B cell (primary cell): ENCODE measurements around the gene PLAU. TPM values are rescaled to one million over a fixed set of nuclear protein-coding genes. Genes with fewer than 3 reads are reported as not detected.

ENCODE experiments used
- ATAC-seq: fragments of 200-7000 bp; cut with Tn5 transposase; one replicate; pipeline ENCODE4 v1.10.0; 2021; ENCODE audit warnings: low read depth, mild to moderate bottlenecking, moderate number of reproducible peaks, moderate library complexity
- CTCF ChIA-PET: fragments of 350-600 bp; sonication (Branson Sonifier 250); formaldehyde crosslinking; loops from one replicate; lab custom pipeline; 2021; ENCODE audit warnings: antibody characterized with exemption, inconsistent platforms; lab: Charles Lee
- POLR2A ChIA-PET: fragments of 350-600 bp; sonication (Branson Sonifier 250); formaldehyde crosslinking; loops from one replicate; lab custom pipeline; 2021; ENCODE audit warnings: antibody characterized with exemption; lab: Charles Lee
- DNase-seq: peaks from one replicate; pipeline ENCODE4 v3.0.0; 2013
- H2AFZ ChIP-seq: 2 replicates; pipeline ENCODE4 v1.6.1; 2012; ENCODE audit warnings: mild to moderate bottlenecking, low read depth, low read length; ENCODE audit not compliant: insufficient read depth, poor library complexity, severe bottlenecking
- H3K27ac ChIP-seq, 2 donors: 1 replicate in 1 of 2; 2 replicates in 1 of 2; pipeline ENCODE4 v1.5.1; 2012 to 2013; ENCODE audit warnings: low read length in 2 of 2, mild to moderate bottlenecking in 2 of 2, moderate library complexity in 1 of 2
- H3K27me3 ChIP-seq, 4 experiments: fragments of 200-600 bp in 1 of 4; sonication (generic) in 1 of 4; replicated peaks in 1 of 4; 1 replicate in 2 of 4; 2 replicates in 2 of 4; pipeline versions ENCODE4 v1.6.1 to v1.7.0; 2013 to 2016; ENCODE audit warnings: low read length in 3 of 4, mild to moderate bottlenecking in 2 of 4, mixed read lengths in 1 of 4, moderate library complexity in 1 of 4; ENCODE audit not compliant: insufficient read depth in 4 of 4, control insufficient read depth in 3 of 4; ENCODE audit errors: control extremely low read depth in 1 of 4
- H3K36me3 ChIP-seq, 2 experiments: replicated peaks in 1 of 2; 1 replicate in 1 of 2; 2 replicates in 1 of 2; pipeline versions ENCODE4 v1.6.1 to v1.7.1; 2013; ENCODE audit warnings: low read length in 1 of 2; ENCODE audit not compliant: insufficient read depth in 2 of 2, control insufficient read depth in 1 of 2; ENCODE audit errors: control extremely low read depth in 1 of 2, extremely low read depth in 1 of 2
- H3K4me1 ChIP-seq, 2 donors: fragments of 200-600 bp in 1 of 2; sonication (generic) in 1 of 2; 1 replicate in 1 of 2; 2 replicates in 1 of 2; pipeline versions ENCODE4 v1.5.1 to v1.6.1; 2013 to 2017; ENCODE audit warnings: low read length in 2 of 2; ENCODE audit not compliant: control insufficient read depth in 2 of 2, insufficient read depth in 2 of 2
- H3K4me2 ChIP-seq: replicated peaks from 2 replicates; pipeline ENCODE3; 2012; ENCODE audit warnings: mild to moderate bottlenecking, low read depth, low read length; ENCODE audit not compliant: poor library complexity, severe bottlenecking
- H3K4me3 ChIP-seq, 5 experiments: fragments of 200-600 bp in 1 of 5; sonication (generic) in 1 of 5; 1 replicate in 3 of 5; 2 replicates in 2 of 5; pipeline versions ENCODE4 v1.5.1 to v1.7.0; 2011 to 2016; ENCODE audit warnings: low read length in 4 of 5, mild to moderate bottlenecking in 4 of 5, low read depth in 2 of 5, control low read depth in 1 of 5, moderate library complexity in 1 of 5; ENCODE audit not compliant: insufficient read depth in 1 of 5; ENCODE audit errors: control extremely low read depth in 1 of 5, extremely low read depth in 1 of 5
- H3K79me2 ChIP-seq: fragments of 200-600 bp; sonication (generic); one replicate; pipeline ENCODE4 v1.6.0; 2016; ENCODE audit warnings: low read length; ENCODE audit not compliant: control insufficient read depth, insufficient read depth
- H3K9ac ChIP-seq: fragments of 200-600 bp; sonication (generic); 2 replicates; pipeline ENCODE4 v1.6.1; 2017; ENCODE audit warnings: mild to moderate bottlenecking, low read length, moderate library complexity
- H3K9me3 ChIP-seq, 3 donors: one replicate each; pipeline versions ENCODE4 v1.6.1 to v1.7.1; 2013; ENCODE audit warnings: low read length in 2 of 3; ENCODE audit not compliant: control insufficient read depth in 2 of 3, insufficient read depth in 1 of 3; ENCODE audit errors: control extremely low read depth in 1 of 3
- H4K20me1 ChIP-seq: 2 replicates; pipeline ENCODE4 v1.6.0; 2012; ENCODE audit warnings: mild to moderate bottlenecking, low read length; ENCODE audit not compliant: insufficient read depth, control insufficient read depth, poor library complexity, severe bottlenecking
- H3K27ac Mint-ChIP-seq: one replicate; pipeline ENCODE4 v1.8.0; 2021; ENCODE audit warnings: mixed read lengths
- H3K27me3 Mint-ChIP-seq: one replicate; pipeline ENCODE4 v1.8.0; 2021; ENCODE audit warnings: mixed read lengths
- H3K4me1 Mint-ChIP-seq: one replicate; pipeline ENCODE4 v1.8.0; 2021; ENCODE audit warnings: mixed read lengths
- H3K4me3 Mint-ChIP-seq: one replicate; pipeline ENCODE4 v1.8.0; 2021; ENCODE audit warnings: mixed read lengths
- H3K9me3 Mint-ChIP-seq: one replicate; pipeline ENCODE4 v1.8.0; 2022; ENCODE audit warnings: mixed read lengths; ENCODE audit not compliant: insufficient read depth
- CTCF ChIP-seq: fragments of 200-600 bp; IDR thresholded peaks from one replicate; pipeline ENCODE4 v1.8.0; 2022; ENCODE audit warnings: antibody characterized with exemption, mild to moderate bottlenecking
- EZH2 ChIP-seq: IDR thresholded peaks from 2 replicates; pipeline ENCODE4 v1.6.1; 2012; ENCODE audit warnings: borderline replicate concordance, low read depth, mild to moderate bottlenecking, moderate library complexity, low read length; ENCODE audit not compliant: insufficient read depth, poor library complexity, severe bottlenecking
- WGBS: methylation state at CpG from one replicate; pipeline ENCODE4 v1.1.5; 2013; ENCODE audit warnings: missing lambda C conversion rate; ENCODE audit not compliant: insufficient coverage; 5-methylcytosine and 5-hydroxymethylcytosine counted together
- intact Hi-C: fragments of 100-400 bp; cut with micrococcal nuclease; formaldehyde crosslinking; loops from one replicate; pipeline ENCODE4 v1.10.0; 2022
- polyA plus RNA-seq: library from polyadenylated mRNA; depleted of rRNA; stranded (reverse); fragments of >200 nt; gene quantifications from 2 replicates; pipeline ENCODE4 v1.2.3, GENCODE V29; 2012
- total RNA-seq, 2 donors: library from RNA; stranded (reverse); fragments of 120-200 nt in 1 of 2; gene quantifications; 1 replicate in 1 of 2; 2 replicates in 1 of 2; pipeline versions ENCODE4 v1.2.3 to v1.2.4, GENCODE V29; 2013 to 2022

The PLAU gene
- total and polyA plus RNA-seq, 2 donors (not counting 1 experiment from before 2014, with no cell fraction given): 0.04 TPM; not detected in 1

DNA sequence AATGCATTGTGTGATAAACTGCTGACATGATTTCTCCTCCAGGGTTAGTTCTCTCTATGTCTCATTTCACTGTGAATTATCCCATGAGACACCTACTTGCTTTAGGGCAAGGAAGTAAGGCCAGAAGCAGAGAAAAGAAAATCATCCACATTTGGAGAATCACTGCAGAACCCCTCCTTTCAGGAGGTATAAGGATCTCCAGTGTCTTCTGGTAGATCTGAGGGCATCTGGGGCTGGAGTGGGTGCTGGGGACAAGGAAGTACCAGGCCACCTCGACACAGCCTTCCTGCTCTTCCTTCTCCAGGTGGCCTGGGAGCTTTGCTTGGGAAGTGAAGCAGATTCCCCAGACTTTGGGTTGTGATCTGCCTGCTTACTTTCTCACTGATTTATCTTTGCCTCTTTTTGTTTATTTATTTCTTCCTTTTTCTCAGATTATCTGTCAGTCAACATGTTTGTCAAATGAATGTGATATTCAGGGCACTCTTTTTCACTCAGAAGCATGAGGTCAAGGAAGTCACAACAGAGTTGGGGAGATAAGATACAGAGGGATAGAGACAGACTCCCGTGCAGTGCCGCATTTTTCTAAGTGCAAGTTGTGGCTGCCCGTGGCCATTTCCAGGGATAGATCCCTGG, 24.2 kb upstream of the PLAU start:
- H2AFZ ChIP-seq: no peak overlapping the region
- H3K36me3 ChIP-seq: no peaks in the 10 kb centered on the region
- H3K79me2 ChIP-seq: no peaks in the 10 kb centered on the region
- ATAC-seq: no peak
- no peaks in the 10 kb centered on the region for H4K20me1 ChIP-seq
- ChIA-PET POLR2A (interaction anchor here (1.0 kb wide), 1 partner anchor 196 kb away, joined by 3 read pairs; no protein-coding TSS in a partner anchor), CTCF (interaction anchor here (0.6 to 16.5 kb wide), 71 partner anchors 8 to 1243 kb away, joined by 3 to 498 read pairs (median 5); partner anchors contain the start of genes CAMK2G and PLAU)
- no peak for TF ChIP-seq CTCF
- TF ChIP-seq EZH2: no peak
- H3K9ac ChIP-seq: no peak overlapping the region
- no peak overlapping the region for H3K4me3 ChIP-seq
- peaks cover 9% of the 10 kb centered on the region for H3K4me1 Mint-ChIP-seq
- no peak overlapping the region for H3K4me3 Mint-ChIP-seq
- 85% methylated on average over 4 of the region's 4 CpGs for WGBS
- no peak for DNase-seq
- no peak overlapping the region for H3K27ac Mint-ChIP-seq
- no peaks in the 10 kb centered on the region for H3K27me3 Mint-ChIP-seq
- no peak overlapping the region for H3K4me2 ChIP-seq
- H3K27me3 ChIP-seq: no peaks in the 10 kb centered on the region
- no peaks in the 10 kb centered on the region for H3K9me3 ChIP-seq
- H3K9me3 Mint-ChIP-seq: no peaks in the 10 kb centered on the region
- H3K4me1 ChIP-seq: peaks cover 4 to 19% of the 10 kb centered on the region in 2 donors
- no peak overlapping the region for H3K27ac ChIP-seq
- intact Hi-C loops: loop anchor here (1.0 to 5.0 kb wide), 8 partner anchors 54 to 348 kb away; partner anchors contain the start of gene VCL
